GM12873 (cell line): ENCODE measurements around the gene JMJD7.

Source experiments
- TF ChIP-seq, protein P1 (sequence below): IDR thresholded peaks from 2 replicates; pipeline ENCODE4 v1.5.1; 2012; ENCODE audit warnings: low read depth, mild to moderate bottlenecking, moderate library complexity, low read length, control low read depth; ENCODE audit not compliant: insufficient read depth; ENCODE audit errors: missing control alignments

The JMJD7 gene

GRCh38 chr15:41874736-41875135 lies 46.8 kb downstream of the JMJD7 start:
- TF ChIP-seq, protein P1, sequence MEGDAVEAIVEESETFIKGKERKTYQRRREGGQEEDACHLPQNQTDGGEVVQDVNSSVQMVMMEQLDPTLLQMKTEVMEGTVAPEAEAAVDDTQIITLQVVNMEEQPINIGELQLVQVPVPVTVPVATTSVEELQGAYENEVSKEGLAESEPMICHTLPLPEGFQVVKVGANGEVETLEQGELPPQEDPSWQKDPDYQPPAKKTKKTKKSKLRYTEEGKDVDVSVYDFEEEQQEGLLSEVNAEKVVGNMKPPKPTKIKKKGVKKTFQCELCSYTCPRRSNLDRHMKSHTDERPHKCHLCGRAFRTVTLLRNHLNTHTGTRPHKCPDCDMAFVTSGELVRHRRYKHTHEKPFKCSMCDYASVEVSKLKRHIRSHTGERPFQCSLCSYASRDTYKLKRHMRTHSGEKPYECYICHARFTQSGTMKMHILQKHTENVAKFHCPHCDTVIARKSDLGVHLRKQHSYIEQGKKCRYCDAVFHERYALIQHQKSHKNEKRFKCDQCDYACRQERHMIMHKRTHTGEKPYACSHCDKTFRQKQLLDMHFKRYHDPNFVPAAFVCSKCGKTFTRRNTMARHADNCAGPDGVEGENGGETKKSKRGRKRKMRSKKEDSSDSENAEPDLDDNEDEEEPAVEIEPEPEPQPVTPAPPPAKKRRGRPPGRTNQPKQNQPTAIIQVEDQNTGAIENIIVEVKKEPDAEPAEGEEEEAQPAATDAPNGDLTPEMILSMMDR, result no peak

DNA sequence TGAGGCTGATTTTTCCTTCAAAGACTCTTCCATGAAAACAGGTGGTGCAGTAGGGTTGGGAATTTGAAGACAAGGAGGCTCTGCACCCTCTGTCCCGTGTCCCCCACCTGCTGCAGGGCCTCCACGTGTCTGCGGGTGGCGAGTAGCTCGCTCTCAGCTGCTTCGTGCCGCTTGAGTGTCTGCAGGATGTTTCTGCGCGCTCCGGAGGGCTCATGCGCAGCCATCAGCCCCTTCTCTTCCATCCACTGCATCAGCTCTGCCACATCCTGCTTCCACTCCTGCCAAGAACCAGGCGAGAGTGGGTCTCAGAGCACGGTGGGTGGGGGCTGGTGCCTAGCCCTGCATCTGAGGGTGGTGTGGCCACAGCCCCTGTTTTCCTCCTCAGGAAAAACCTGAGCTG lies 48.1 kb downstream of the JMJD7 start:
- TF ChIP-seq, protein P1, result no peak

GRCh38 chr15:41876689-41877088 lies 48.8 kb downstream of the JMJD7 start:
- TF ChIP-seq, protein P1, result no peak

GRCh38 chr15:41877631-41878354 lies 49.9 kb downstream of the JMJD7 start:
- TF ChIP-seq, protein P1, result no peak

- TF ChIP-seq, protein P1, result no peak
These were observed 50.4 kb downstream of the JMJD7 start for GRCh38 chr15:41878355-41878699.

DNA sequence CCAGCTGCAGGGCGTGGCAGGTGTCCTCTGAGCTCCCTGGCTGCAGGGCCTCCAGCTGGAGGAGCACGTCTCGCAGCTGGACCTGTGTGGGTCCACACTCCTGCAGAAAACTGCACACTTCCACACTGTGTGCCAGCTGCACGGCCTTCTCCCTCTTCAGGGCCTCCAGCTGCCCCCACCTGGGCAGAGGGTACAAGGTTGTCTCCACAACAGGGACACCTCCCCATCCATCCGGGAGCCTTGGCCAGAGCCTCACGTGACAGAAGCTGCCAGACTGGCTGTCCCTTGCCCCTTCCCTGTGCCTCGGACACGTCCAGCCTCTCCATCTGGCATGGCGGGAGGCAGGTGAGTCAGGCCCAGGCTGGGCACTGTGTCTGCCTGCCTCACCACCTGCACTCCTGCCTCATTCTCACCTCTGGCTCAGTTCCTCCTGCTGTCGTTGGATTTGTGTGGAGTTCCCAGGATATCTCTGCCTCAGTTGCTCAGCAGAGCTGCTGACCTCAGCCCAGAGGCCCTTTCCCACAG lies 51.5 kb downstream of the JMJD7 start:
- TF ChIP-seq, protein P1, result no peak

DNA sequence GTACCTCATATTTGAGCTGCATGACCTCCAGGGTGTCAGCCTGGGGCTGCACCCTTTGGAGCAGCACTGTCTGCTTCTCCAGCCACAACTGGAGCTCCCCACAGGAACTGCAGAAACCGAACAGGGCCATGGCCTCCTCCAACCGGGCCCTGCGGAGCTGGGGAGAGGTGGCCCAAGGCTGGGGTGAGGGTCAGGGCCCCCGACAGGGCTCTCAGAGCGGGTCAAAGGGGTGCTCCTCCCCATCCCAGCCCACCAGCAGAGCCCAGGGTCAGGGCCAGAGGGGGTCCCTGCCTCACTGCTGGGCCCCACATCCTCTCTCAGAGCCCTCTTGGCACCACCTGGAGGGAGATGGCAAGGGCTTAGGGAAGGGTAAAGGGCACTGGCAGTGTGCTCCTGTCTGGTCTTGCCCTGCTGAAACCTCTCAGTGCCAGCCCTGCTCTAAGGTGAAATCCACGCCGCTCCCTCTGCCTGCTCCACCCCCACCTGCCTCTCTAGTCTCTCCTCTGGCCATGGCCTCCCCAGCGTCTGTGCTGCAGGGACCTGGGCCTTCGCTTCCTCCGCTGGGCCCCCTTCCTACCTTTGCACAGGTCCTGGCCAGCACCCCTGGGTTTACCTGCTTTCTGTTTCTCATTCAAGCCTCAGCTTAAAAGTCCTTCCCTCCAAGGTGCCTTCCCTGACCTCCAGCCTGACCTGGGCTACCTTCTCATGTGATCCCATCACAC lies 52.4 kb downstream of the JMJD7 start:
- TF ChIP-seq, protein P1, result no peak
